Effector memory CD8-positive, alpha-beta T cell (primary cell): ENCODE measurements around the gene RBM6.
A peak's percentile ranks its signal among the peaks of the same experiment; 100 is the strongest.

Experiments
- ATAC-seq: fragments of 150-1000 bp; cut with Tn5 transposase; replicated peaks from 2 replicates; pipeline ENCODE4 v1.10.0; 2021; ENCODE audit warnings: mild to moderate bottlenecking, moderate library complexity
- DNase-seq, 3 experiments: peaks; one replicate each; pipeline ENCODE4 v3.0.0; 2021
- H3K27ac Mint-ChIP-seq, 2 donors: one replicate each; pipeline ENCODE4 v1.8.0; 2022; ENCODE audit warnings: mild to moderate bottlenecking in 2 of 2, mixed read lengths in 2 of 2, moderate library complexity in 2 of 2
- H3K27me3 Mint-ChIP-seq, 2 donors: one replicate each; pipeline ENCODE4 v1.8.0; 2022; ENCODE audit warnings: mixed read lengths in 2 of 2
- H3K36me3 Mint-ChIP-seq: one replicate; pipeline ENCODE4 v1.8.0; 2022; ENCODE audit warnings: mild to moderate bottlenecking, moderate library complexity, mixed read lengths; ENCODE audit not compliant: insufficient read depth
- H3K4me1 Mint-ChIP-seq, 2 donors: one replicate each; pipeline ENCODE4 v1.8.0; 2022; ENCODE audit warnings: low read depth in 2 of 2, mixed read lengths in 2 of 2
- H3K4me3 Mint-ChIP-seq, 2 donors: one replicate each; pipeline ENCODE4 v1.8.0; 2022; ENCODE audit warnings: mild to moderate bottlenecking in 2 of 2, mixed read lengths in 2 of 2, moderate library complexity in 2 of 2
- H3K9me3 Mint-ChIP-seq, 2 donors: one replicate each; pipeline ENCODE4 v1.8.0; 2022; ENCODE audit warnings: mixed read lengths in 2 of 2

RBM6 gene

GRCh38 chr3:50100386-50100785 is 160.4 kb downstream of the RBM6 start:
- H3K27me3 Mint-ChIP-seq, result no peaks in the 10 kb centered on the region
- H3K36me3 Mint-ChIP-seq, result peaks cover 100% of the 10 kb centered on the region
- no peak overlapping the region for H3K4me3 Mint-ChIP-seq
- H3K9me3 Mint-ChIP-seq, result no peaks in the 10 kb centered on the region
- H3K27ac Mint-ChIP-seq, result peak overlapping the region in 1 of 2 donors; percentile 64
- peaks cover 7 to 8% of the 10 kb centered on the region in 2 donors for H3K4me1 Mint-ChIP-seq
- ATAC-seq (no peak), DNase-seq (no peak)

- Mint-ChIP-seq H3K9me3 (no peaks in the 10 kb centered on the region), H3K4me1 (peaks cover 2 to 4% of the 10 kb centered on the region in 2 donors), H3K27me3 (no peaks in the 10 kb centered on the region), H3K36me3 (peaks cover 100% of the 10 kb centered on the region), H3K4me3 (no peak overlapping the region), H3K27ac (peak overlapping the region in 1 of 2 donors; percentile 64)
- no peak for ATAC-seq
- DNase-seq, result no peak
Observed at GRCh38 chr3:50100956-50101845, 161.3 kb downstream of the RBM6 start.

- no peak overlapping the region for H3K27ac Mint-ChIP-seq
- no peak overlapping the region for H3K4me3 Mint-ChIP-seq
- ATAC-seq (no peak), DNase-seq (no peak)
- no peaks in the 10 kb centered on the region for H3K4me1 Mint-ChIP-seq
- no peaks in the 10 kb centered on the region for H3K9me3 Mint-ChIP-seq
- H3K36me3 Mint-ChIP-seq, result peaks cover 100% of the 10 kb centered on the region
- H3K27me3 Mint-ChIP-seq, result no peaks in the 10 kb centered on the region
Observed at GRCh38 chr3:50102558-50102957, 162.6 kb downstream of the RBM6 start.

GRCh38 chr3:50111757-50112156 is 171.8 kb downstream of the RBM6 start:
- Mint-ChIP-seq H3K27ac (peak overlapping the region; percentile 39 to 92), H3K27me3 (no peaks in the 10 kb centered on the region), H3K9me3 (no peaks in the 10 kb centered on the region), H3K4me1 (peaks cover 3 to 13% of the 10 kb centered on the region in 2 donors), H3K36me3 (peaks cover 100% of the 10 kb centered on the region), H3K4me3 (peak overlapping the region in 1 of 2 donors; percentile 56)
- ATAC-seq, result peak; percentile 90
- no peak for DNase-seq

- Mint-ChIP-seq H3K36me3 (peaks cover 100% of the 10 kb centered on the region), H3K4me1 (peaks cover 3 to 13% of the 10 kb centered on the region in 2 donors), H3K9me3 (no peaks in the 10 kb centered on the region), H3K4me3 (no peak overlapping the region), H3K27me3 (no peaks in the 10 kb centered on the region), H3K27ac (peak overlapping the region; percentile 9 to 39)
- DNase-seq (no peak), ATAC-seq (peak; percentile 14)
Observed at GRCh38 chr3:50112462-50112861, 172.5 kb downstream of the RBM6 start.

DNA sequence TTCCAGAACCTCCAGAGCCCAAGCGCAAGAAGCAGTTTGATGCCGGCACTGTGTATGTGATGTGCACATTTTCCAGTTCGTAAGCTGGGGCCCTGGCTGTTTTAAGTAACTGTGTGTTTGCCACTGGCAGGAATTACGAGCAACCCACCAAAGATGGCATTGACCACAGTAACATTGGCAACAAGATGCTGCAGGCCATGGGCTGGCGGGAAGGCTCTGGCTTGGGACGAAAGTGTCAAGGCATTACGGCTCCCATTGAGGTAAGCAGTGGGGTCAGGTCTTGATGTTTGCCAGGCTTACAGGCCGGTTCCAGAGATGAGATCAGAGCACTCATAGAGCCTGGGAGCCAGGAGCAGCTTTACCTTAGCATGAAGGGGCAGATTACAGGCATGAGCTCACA is 177.2 kb downstream of the RBM6 start:
- Mint-ChIP-seq H3K36me3 (peaks cover 90% of the 10 kb centered on the region), H3K4me1 (peaks cover 0 to 3% of the 10 kb centered on the region in 2 donors), H3K4me3 (no peak overlapping the region), H3K27ac (no peak overlapping the region), H3K9me3 (no peaks in the 10 kb centered on the region), H3K27me3 (no peaks in the 10 kb centered on the region)
- no peak for DNase-seq
- ATAC-seq, result no peak

DNA sequence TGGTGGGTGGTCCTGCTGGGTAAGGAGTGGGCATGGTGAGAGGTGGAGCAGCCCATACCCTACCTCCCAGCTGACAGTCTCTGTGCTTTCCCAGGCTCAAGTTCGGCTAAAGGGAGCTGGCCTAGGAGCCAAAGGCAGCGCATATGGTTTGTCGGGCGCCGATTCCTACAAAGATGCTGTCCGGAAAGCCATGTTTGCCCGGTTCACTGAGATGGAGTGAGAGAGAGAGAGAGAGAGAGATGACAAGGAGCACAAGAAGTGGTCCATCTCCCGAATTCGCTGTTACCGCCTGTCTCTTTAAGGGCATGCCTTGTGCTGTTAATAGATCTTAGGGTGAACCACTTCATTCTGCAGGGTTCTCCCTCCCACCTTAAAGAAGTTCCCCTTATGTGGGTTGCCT is 178.3 kb downstream of the RBM6 start:
- Mint-ChIP-seq H3K36me3 (peaks cover 81% of the 10 kb centered on the region), H3K27me3 (no peaks in the 10 kb centered on the region)
- no peak for DNase-seq

GRCh38 chr3:50119786-50120185 is 179.8 kb downstream of the RBM6 start:
- no peak overlapping the region for H3K4me3 Mint-ChIP-seq
- H3K36me3 Mint-ChIP-seq, result peaks cover 66% of the 10 kb centered on the region
- ATAC-seq, result no peak

More for the DNA sequence above, 178.3 kb downstream of the RBM6 start:
- H3K4me1 Mint-ChIP-seq, result peaks cover 0 to 4% of the 10 kb centered on the region in 2 donors
- no peak for ATAC-seq
- peak overlapping the region in 1 of 2 donors; percentile 69 for H3K27ac Mint-ChIP-seq
- H3K4me3 Mint-ChIP-seq, result no peak overlapping the region
- no peaks in the 10 kb centered on the region for H3K9me3 Mint-ChIP-seq

GRCh38 chr3:50120364-50121071 is 180.6 kb downstream of the RBM6 start:
- H3K36me3 Mint-ChIP-seq, result peaks cover 61% of the 10 kb centered on the region
- no peak for DNase-seq
- peak overlapping the region in 1 of 2 donors; percentile 44 for H3K27ac Mint-ChIP-seq
- H3K9me3 Mint-ChIP-seq, result no peaks in the 10 kb centered on the region
- ATAC-seq, result no peak
- H3K4me1 Mint-ChIP-seq, result peaks cover 0 to 3% of the 10 kb centered on the region in 2 donors
- no peak overlapping the region for H3K4me3 Mint-ChIP-seq
- no peaks in the 10 kb centered on the region for H3K27me3 Mint-ChIP-seq

More at GRCh38 chr3:50119786-50120185, 179.8 kb downstream of the RBM6 start:
- Mint-ChIP-seq H3K27ac (no peak overlapping the region), H3K27me3 (no peaks in the 10 kb centered on the region), H3K4me1 (peaks cover 0 to 4% of the 10 kb centered on the region in 2 donors), H3K9me3 (no peaks in the 10 kb centered on the region)
- no peak for DNase-seq

DNA sequence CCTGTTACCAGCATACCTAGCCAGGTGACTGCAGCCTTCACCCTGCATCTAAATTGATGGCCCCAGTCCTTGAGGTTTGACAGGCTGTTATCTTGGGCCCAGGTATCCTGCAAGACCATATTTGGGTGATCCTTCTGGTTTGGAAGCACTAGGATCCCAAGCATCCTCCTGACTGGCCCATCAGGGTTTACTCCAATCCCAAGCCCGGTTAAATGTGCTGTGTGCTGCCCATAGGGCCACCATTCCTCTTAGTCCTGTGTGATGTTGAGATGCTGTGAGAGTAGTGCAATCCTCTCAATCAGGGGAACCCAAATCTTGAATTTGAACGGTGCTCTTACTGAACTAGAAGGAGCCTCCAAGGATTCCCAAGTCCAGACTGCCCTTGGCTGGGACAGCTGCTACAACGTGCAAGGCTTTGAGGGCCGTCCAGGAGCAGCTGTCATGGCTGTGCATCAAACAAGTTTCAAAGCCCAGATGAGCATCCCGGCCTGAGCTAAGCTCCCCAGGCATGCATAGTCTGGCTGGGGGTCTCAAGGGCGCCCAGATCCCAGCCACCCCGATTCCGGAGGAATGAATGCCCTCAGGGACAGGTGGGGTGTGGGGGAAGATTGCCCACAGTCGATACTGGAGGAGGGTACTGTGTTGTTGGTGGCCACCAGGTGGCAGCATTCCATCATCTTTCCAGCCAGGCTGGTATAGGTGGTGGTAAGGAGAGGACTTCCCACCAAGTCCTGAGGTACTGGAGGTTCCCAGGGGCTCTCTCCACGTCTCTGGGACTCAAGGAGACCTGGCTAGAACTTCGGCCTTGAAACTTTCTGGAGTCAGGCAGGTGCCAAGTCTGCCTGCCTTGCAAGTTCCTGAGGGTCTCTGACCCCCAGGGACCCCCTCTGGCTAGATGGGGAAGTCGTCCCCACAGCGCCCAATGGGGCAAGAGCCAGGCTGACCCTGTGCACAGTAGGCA is 181.4 kb downstream of the RBM6 start:
- Mint-ChIP-seq H3K27me3 (no peaks in the 10 kb centered on the region), H3K27ac (peak overlapping the region; percentile 15 to 44), H3K4me1 (peaks cover 0 to 3% of the 10 kb centered on the region in 2 donors), H3K9me3 (no peaks in the 10 kb centered on the region), H3K36me3 (peaks cover 58% of the 10 kb centered on the region), H3K4me3 (no peak overlapping the region)
- DNase-seq (peak; percentile 60 to 65 (median 61)), ATAC-seq (peak; percentile 92)

DNA sequence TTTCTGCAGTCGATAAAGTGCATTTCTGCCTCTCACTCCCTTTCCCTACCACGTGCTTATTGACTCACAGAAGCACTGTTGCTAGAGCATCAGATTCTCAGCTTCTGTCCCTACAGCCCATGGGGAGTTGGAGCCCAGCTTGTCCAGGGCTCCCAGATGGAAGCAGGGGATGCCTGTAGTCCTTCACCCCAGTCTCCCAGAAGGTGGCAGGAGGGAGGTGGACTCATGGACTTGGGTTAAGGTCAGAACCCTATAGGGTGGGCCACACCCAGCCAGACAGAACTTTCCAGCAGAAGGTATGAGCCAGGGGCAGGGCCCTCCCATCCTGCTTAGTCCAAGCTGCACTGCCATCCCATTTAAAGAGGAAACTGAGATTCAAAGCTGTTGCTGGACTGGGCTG is 182.1 kb downstream of the RBM6 start:
- no peak for ATAC-seq
- peak overlapping the region; percentile 35 to 62 for H3K27ac Mint-ChIP-seq

GRCh38 chr3:50122661-50123391 is 182.9 kb downstream of the RBM6 start:
- H3K4me3 Mint-ChIP-seq, result peak overlapping the region in 1 of 2 donors; percentile 1
- H3K36me3 Mint-ChIP-seq, result peaks cover 52% of the 10 kb centered on the region
- H3K27me3 Mint-ChIP-seq, result no peaks in the 10 kb centered on the region
- peaks cover 0 to 3% of the 10 kb centered on the region in 2 donors for H3K4me1 Mint-ChIP-seq
- DNase-seq (no peak), ATAC-seq (no peak)
- H3K9me3 Mint-ChIP-seq, result no peaks in the 10 kb centered on the region
- peak overlapping the region; percentile 35 to 62 for H3K27ac Mint-ChIP-seq

More for the DNA sequence above, 182.1 kb downstream of the RBM6 start:
- Mint-ChIP-seq H3K4me3 (peak overlapping the region in 1 of 2 donors; percentile 1), H3K4me1 (peaks cover 0 to 3% of the 10 kb centered on the region in 2 donors), H3K27me3 (no peaks in the 10 kb centered on the region), H3K36me3 (peaks cover 55% of the 10 kb centered on the region), H3K9me3 (no peaks in the 10 kb centered on the region)
- DNase-seq, result no peak
